ENCODE data around the gene RUNX2. TPM values are rescaled to one million over a fixed set of nuclear protein-coding genes. Genes with fewer than 3 reads are reported as not detected.

Gene RUNX2
- total RNA-seq, 2 experiments from 2014 or later = 0.27 to 0.44 TPM

- H2AFZ ChIP-seq (ENCODE audit: low read length) = no peak overlapping the region
- no TSS peak for BruUV-seq (replicated peaks)
- H3K27ac ChIP-seq (ENCODE audit: low read depth, low read length, poor library complexity, severe bottlenecking) = no peak overlapping the region
- no peaks in the 10 kb centered on the region for H3K79me2 ChIP-seq (ENCODE audit: insufficient read depth, low read depth, low read length)
- DNase-seq (ENCODE audit: low spot score) = no peak
- POLR2A ChIA-PET = interaction anchor here (0.7 kb wide), 1 partner anchor 607 kb away, joined by 3 read pairs; no protein-coding TSS in a partner anchor
- TF ChIP-seq CTCF (conservative IDR thresholded peaks at IDR 0.05; ENCODE audit: low read length) (no peak), EZH2phosphoT487 (IDR thresholded peaks at IDR 0.05; ENCODE audit: borderline replicate concordance, low read depth, low read length) (no peak)
- no peak overlapping the region for H3K4me3 ChIP-seq (ENCODE audit: low read depth, low read length, poor library complexity, severe bottlenecking)
- no peaks in the 10 kb centered on the region for H3K36me3 ChIP-seq (ENCODE audit: insufficient read depth, low read length)
- no peak overlapping the region for H3K4me2 ChIP-seq (ENCODE audit: low read length)
- intact Hi-C loops (cut with micrococcal nuclease; ENCODE audit: unreplicated experiment) = no loop called here
- CTCF ChIA-PET (ENCODE audit: unreplicated experiment) = no interaction called here
- H3K9me3 ChIP-seq (ENCODE audit: low read length) = no peaks in the 10 kb centered on the region
- H3K9me2 ChIP-seq (ENCODE audit: insufficient read depth, low read length) = no peaks in the 10 kb centered on the region
- H4K20me1 ChIP-seq (ENCODE audit: insufficient read depth, low read length) = no peaks in the 10 kb centered on the region
- H3K4me1 ChIP-seq (ENCODE audit: insufficient read depth, low read length, poor library complexity, severe bottlenecking) = no peaks in the 10 kb centered on the region
Measured at GRCh38 chr6:45297320-45297719, 30.8 kb upstream of the RUNX2 start.

- Histone ChIP-seq H3K36me3 (ENCODE audit: insufficient read depth, low read length) (no peaks in the 10 kb centered on the region), H4K20me1 (ENCODE audit: insufficient read depth, low read length) (no peaks in the 10 kb centered on the region), H3K9me3 (ENCODE audit: low read length) (no peaks in the 10 kb centered on the region), H2AFZ (ENCODE audit: low read length) (no peak overlapping the region), H3K27ac (ENCODE audit: low read depth, low read length, poor library complexity, severe bottlenecking) (no peak overlapping the region), H3K79me2 (ENCODE audit: insufficient read depth, low read depth, low read length) (no peaks in the 10 kb centered on the region), H3K9me2 (ENCODE audit: insufficient read depth, low read length) (no peaks in the 10 kb centered on the region), H3K4me2 (ENCODE audit: low read length) (no peak overlapping the region), H3K4me3 (ENCODE audit: low read depth, low read length, poor library complexity, severe bottlenecking) (no peak overlapping the region), H3K4me1 (ENCODE audit: insufficient read depth, low read length, poor library complexity, severe bottlenecking) (no peaks in the 10 kb centered on the region)
- ChIA-PET CTCF (ENCODE audit: unreplicated experiment) (no interaction called here), POLR2A (no interaction called here)
- BruUV-seq (replicated peaks) = no TSS peak
- no peak for DNase-seq (ENCODE audit: low spot score)
- TF ChIP-seq EZH2phosphoT487 (IDR thresholded peaks at IDR 0.05; ENCODE audit: borderline replicate concordance, low read depth, low read length) = no peak
- no peak for TF ChIP-seq CTCF (conservative IDR thresholded peaks at IDR 0.05; ENCODE audit: low read length)
- intact Hi-C loops (cut with micrococcal nuclease; ENCODE audit: unreplicated experiment) = no loop called here
Measured at GRCh38 chr6:45299096-45299581, 29.0 kb upstream of the RUNX2 start.

GRCh38 chr6:45300736-45301135 lies 27.4 kb upstream of the RUNX2 start:
- H3K79me2 ChIP-seq (ENCODE audit: insufficient read depth, low read depth, low read length) = no peaks in the 10 kb centered on the region
- no TSS peak for BruUV-seq (replicated peaks)
- CTCF ChIA-PET (ENCODE audit: unreplicated experiment) = no interaction called here
- TF ChIP-seq CTCF (conservative IDR thresholded peaks at IDR 0.05; ENCODE audit: low read length) = no peak
- H2AFZ ChIP-seq (ENCODE audit: low read length) = no peak overlapping the region
- POLR2A ChIA-PET = interaction anchor here (0.5 to 0.6 kb wide), 2 partner anchors 605 to 1836 kb away, joined by 3 to 6 read pairs; no protein-coding TSS in a partner anchor
- no peaks in the 10 kb centered on the region for H3K9me2 ChIP-seq (ENCODE audit: insufficient read depth, low read length)
- H3K27ac ChIP-seq (ENCODE audit: low read depth, low read length, poor library complexity, severe bottlenecking) = no peak overlapping the region
- no peaks in the 10 kb centered on the region for H4K20me1 ChIP-seq (ENCODE audit: insufficient read depth, low read length)
- intact Hi-C loops (cut with micrococcal nuclease; ENCODE audit: unreplicated experiment) = no loop called here
- H3K4me1 ChIP-seq (ENCODE audit: insufficient read depth, low read length, poor library complexity, severe bottlenecking) = no peaks in the 10 kb centered on the region
- H3K4me3 ChIP-seq (ENCODE audit: low read depth, low read length, poor library complexity, severe bottlenecking) = no peak overlapping the region
- H3K36me3 ChIP-seq (ENCODE audit: insufficient read depth, low read length) = no peaks in the 10 kb centered on the region
- no peak overlapping the region for H3K4me2 ChIP-seq (ENCODE audit: low read length)
- no peak for DNase-seq (ENCODE audit: low spot score)
- H3K9me3 ChIP-seq (ENCODE audit: low read length) = no peaks in the 10 kb centered on the region

Data from OCI-LY7 (cell line).